ENCODE results near the gene RTRAF. TPM values are rescaled to one million over a fixed set of nuclear protein-coding genes. Genes with fewer than 3 reads are reported as not detected.

Gene RTRAF
- total and polyA plus RNA-seq, 2 donors (not counting 3 experiments of a cell fraction or from before 2014, with no cell fraction given): 64.0 to 237 TPM

- no peak overlapping the region for H2AFZ ChIP-seq (ENCODE audit: low read depth, low read length)
- BruUV-seq (replicated peaks): no TSS peak
- no peaks in the 10 kb centered on the region for H3K36me3 ChIP-seq (ENCODE audit: control insufficient read depth in 2 of 2, extremely low read depth in 1 of 2, insufficient read depth in 2 of 2, low read length in 2 of 2)
- no peaks in the 10 kb centered on the region for H4K20me1 ChIP-seq (replicated peaks; ENCODE audit: control insufficient read depth, extremely low read depth, insufficient read depth, low read length)
- ChIA-PET CTCF (interaction anchor here (0.7 to 2.5 kb wide), 4 partner anchors 23 to 72 kb away, joined by 3 to 15 read pairs (median 4); no protein-coding TSS in a partner anchor), POLR2A (no interaction called here)
- no peak for TF ChIP-seq JUN (IDR thresholded peaks at IDR 0.05; ENCODE audit: borderline replicate concordance, insufficient read depth, insufficient read length, low read depth)
- TF ChIP-seq, protein P1, sequence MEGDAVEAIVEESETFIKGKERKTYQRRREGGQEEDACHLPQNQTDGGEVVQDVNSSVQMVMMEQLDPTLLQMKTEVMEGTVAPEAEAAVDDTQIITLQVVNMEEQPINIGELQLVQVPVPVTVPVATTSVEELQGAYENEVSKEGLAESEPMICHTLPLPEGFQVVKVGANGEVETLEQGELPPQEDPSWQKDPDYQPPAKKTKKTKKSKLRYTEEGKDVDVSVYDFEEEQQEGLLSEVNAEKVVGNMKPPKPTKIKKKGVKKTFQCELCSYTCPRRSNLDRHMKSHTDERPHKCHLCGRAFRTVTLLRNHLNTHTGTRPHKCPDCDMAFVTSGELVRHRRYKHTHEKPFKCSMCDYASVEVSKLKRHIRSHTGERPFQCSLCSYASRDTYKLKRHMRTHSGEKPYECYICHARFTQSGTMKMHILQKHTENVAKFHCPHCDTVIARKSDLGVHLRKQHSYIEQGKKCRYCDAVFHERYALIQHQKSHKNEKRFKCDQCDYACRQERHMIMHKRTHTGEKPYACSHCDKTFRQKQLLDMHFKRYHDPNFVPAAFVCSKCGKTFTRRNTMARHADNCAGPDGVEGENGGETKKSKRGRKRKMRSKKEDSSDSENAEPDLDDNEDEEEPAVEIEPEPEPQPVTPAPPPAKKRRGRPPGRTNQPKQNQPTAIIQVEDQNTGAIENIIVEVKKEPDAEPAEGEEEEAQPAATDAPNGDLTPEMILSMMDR (IDR thresholded peaks at IDR 0.05; ENCODE audit: extremely low read depth in 1 of 2, insufficient read depth in 1 of 2, low read depth in 1 of 2, low read length in 2 of 2): peak; percentile 54 to 76
- H3K9me1 ChIP-seq (replicated peaks; ENCODE audit: control insufficient read depth, extremely low read depth, insufficient read depth, low read length): no peaks in the 10 kb centered on the region
- peaks cover 0 to 2% of the 10 kb centered on the region in 2 experiments for H3K27me3 ChIP-seq (ENCODE audit: control insufficient read depth in 2 of 2, insufficient read depth in 2 of 2, low read length in 2 of 2)
- no peaks in the 10 kb centered on the region for H3K79me2 ChIP-seq (ENCODE audit: control insufficient read depth, insufficient read depth, low read length)
- H3K9me3 ChIP-seq (replicated peaks; ENCODE audit: control insufficient read depth, insufficient read depth, low read length): no peaks in the 10 kb centered on the region
- DNase-seq (ENCODE audit: low read depth, low spot score) (peak; percentile 37), FAIRE-seq (peak; percentile 12)
- no peak overlapping the region for H3K27ac ChIP-seq (ENCODE audit: insufficient read depth, low read depth, low read length)
- H3K4me1 ChIP-seq (ENCODE audit: control insufficient read depth, extremely low read depth, insufficient read depth, low read length): peaks cover 4% of the 10 kb centered on the region
- H3K4me3 ChIP-seq (replicated peaks in 1 of 3; ENCODE audit: insufficient read depth in 1 of 3, low read depth in 1 of 3, low read length in 3 of 3): no peak overlapping the region
- no peak overlapping the region for H3K4me2 ChIP-seq (ENCODE audit: insufficient read depth, low read length)
- no peak overlapping the region for H3K9ac ChIP-seq (replicated peaks; ENCODE audit: extremely low read depth, insufficient read depth, low read length)
- intact Hi-C loops (cut with micrococcal nuclease) (loop anchor here (1.0 to 2.0 kb wide), 3 partner anchors 27 to 88 kb away; no protein-coding TSS in a partner anchor), dilution Hi-C loops (cut with MboI; ENCODE audit: extremely low pct_ligation_motif_present, low sequenced_read_pairs) (no loop called here)
Measured at GRCh38 chr14:52043690-52044089, 54.3 kb downstream of the RTRAF start.

DNA sequence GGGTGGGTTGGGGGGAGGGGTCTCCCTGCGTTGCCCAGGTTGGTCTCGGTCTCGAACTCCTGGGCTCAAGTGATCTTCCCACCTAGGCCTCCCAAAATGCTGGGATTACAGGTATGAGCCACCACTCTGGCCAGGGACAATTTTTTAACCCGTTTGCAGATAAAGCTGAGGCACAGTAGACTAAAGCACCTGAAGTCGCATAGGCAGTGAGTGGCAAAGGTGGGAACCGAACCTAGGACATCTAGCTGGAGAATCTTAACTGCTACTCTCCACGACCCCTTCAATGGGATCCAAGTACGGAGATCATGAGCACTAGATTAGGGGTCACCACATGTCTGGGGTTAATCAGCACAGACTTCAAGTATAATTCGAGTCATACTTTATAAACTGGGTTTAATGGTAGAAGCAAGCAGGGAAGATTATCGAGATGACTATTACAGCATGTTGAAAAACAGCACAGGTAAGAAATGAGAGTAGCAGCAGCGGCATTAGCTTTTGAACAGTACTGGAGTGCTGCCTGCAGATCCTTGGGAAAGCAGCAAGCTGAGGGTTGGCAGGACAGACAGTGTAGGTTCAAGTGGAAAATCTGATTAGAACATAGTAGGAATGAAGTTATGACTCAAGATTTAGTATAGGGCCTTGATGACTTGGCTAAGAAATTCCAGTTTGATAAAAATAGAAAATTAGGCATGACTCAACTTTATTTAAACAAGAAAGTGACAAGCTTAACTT, 55.6 kb downstream of the RTRAF start:
- no peaks in the 10 kb centered on the region for H3K27me3 ChIP-seq (ENCODE audit: control insufficient read depth in 2 of 2, insufficient read depth in 2 of 2, low read length in 2 of 2)
- H2AFZ ChIP-seq (ENCODE audit: low read depth, low read length): no peak overlapping the region
- DNase-seq (ENCODE audit: low read depth, low spot score): peak; percentile 42
- ChIA-PET POLR2A (no interaction called here), CTCF (interaction anchor here (0.8 to 2.5 kb wide), 10 partner anchors 10 to 49 kb away, joined by 3 to 15 read pairs (median 3); no protein-coding TSS in a partner anchor)
- no peak overlapping the region for H3K27ac ChIP-seq (ENCODE audit: insufficient read depth, low read depth, low read length)
- H4K20me1 ChIP-seq (replicated peaks; ENCODE audit: control insufficient read depth, extremely low read depth, insufficient read depth, low read length): no peaks in the 10 kb centered on the region
- intact Hi-C loops (cut with micrococcal nuclease) (no loop called here), dilution Hi-C loops (cut with MboI; ENCODE audit: extremely low pct_ligation_motif_present, low sequenced_read_pairs) (no loop called here)
- TF ChIP-seq JUN (IDR thresholded peaks at IDR 0.05; ENCODE audit: borderline replicate concordance, insufficient read depth, insufficient read length, low read depth) (peak; percentile 38), FOS (IDR thresholded peaks at IDR 0.05; ENCODE audit: borderline replicate concordance, insufficient read depth, low read length) (no peak), POLR2AphosphoS5 (IDR thresholded peaks at IDR 0.05; ENCODE audit: insufficient read depth, low read depth, low read length) (no peak), EZH2 (IDR thresholded peaks at IDR 0.05; ENCODE audit: borderline replicate concordance, low read depth, low read length, severe bottlenecking) (no peak), MYC (IDR thresholded peaks at IDR 0.05; ENCODE audit: low read depth, low read length) (no peak)
- TF ChIP-seq, protein P1 (IDR thresholded peaks at IDR 0.05; ENCODE audit: extremely low read depth in 1 of 2, insufficient read depth in 1 of 2, low read depth in 1 of 2, low read length in 2 of 2): no peak
- TF ChIP-seq, protein P2, sequence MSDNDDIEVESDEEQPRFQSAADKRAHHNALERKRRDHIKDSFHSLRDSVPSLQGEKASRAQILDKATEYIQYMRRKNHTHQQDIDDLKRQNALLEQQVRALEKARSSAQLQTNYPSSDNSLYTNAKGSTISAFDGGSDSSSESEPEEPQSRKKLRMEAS (IDR thresholded peaks at IDR 0.05; ENCODE audit: insufficient read depth, insufficient read length): no peak
- H3K9ac ChIP-seq (replicated peaks; ENCODE audit: extremely low read depth, insufficient read depth, low read length): no peak overlapping the region
- H3K9me3 ChIP-seq (replicated peaks; ENCODE audit: control insufficient read depth, insufficient read depth, low read length): no peaks in the 10 kb centered on the region
- H3K4me2 ChIP-seq (ENCODE audit: insufficient read depth, low read length): no peak overlapping the region
- H3K4me3 ChIP-seq (replicated peaks in 1 of 3; ENCODE audit: insufficient read depth in 1 of 3, low read depth in 1 of 3, low read length in 3 of 3): no peak overlapping the region
- H3K9me1 ChIP-seq (replicated peaks; ENCODE audit: control insufficient read depth, extremely low read depth, insufficient read depth, low read length): no peaks in the 10 kb centered on the region
- no TSS peak for BruUV-seq (replicated peaks)
- no peak for FAIRE-seq
- no peaks in the 10 kb centered on the region for H3K36me3 ChIP-seq (ENCODE audit: control insufficient read depth in 2 of 2, extremely low read depth in 1 of 2, insufficient read depth in 2 of 2, low read length in 2 of 2)
- peaks cover 4% of the 10 kb centered on the region for H3K4me1 ChIP-seq (ENCODE audit: control insufficient read depth, extremely low read depth, insufficient read depth, low read length)
- H3K79me2 ChIP-seq (ENCODE audit: control insufficient read depth, insufficient read depth, low read length): no peaks in the 10 kb centered on the region

Measured in endothelial cell of umbilical vein (primary cell).